BLaER1 (cell line): ENCODE data around the gene TMBIM1.
A peak's percentile ranks its signal among the peaks of the same experiment; 100 is the strongest.

Experiments used
- H3K27ac ChIP-seq: shearing (Covaris generic); formaldehyde crosslinking; 2 replicates; pipeline ENCODE4 v1.8.1; 2022
- H3K27me3 ChIP-seq: shearing (Covaris generic); formaldehyde crosslinking; 2 replicates; pipeline ENCODE4 v1.8.1; 2022
- H3K36me3 ChIP-seq: shearing (Covaris generic); formaldehyde crosslinking; 2 replicates; pipeline ENCODE4 v1.8.1; 2022
- H3K4me1 ChIP-seq: shearing (Covaris generic); formaldehyde crosslinking; 2 replicates; pipeline ENCODE4 v1.8.1; 2022
- H3K4me2 ChIP-seq: shearing (Covaris generic); formaldehyde crosslinking; 2 replicates; pipeline ENCODE4 v1.8.1; 2022
- H3K4me3 ChIP-seq: shearing (Covaris generic); formaldehyde crosslinking; 2 replicates; pipeline ENCODE4 v1.8.1; 2022
- H3K9ac ChIP-seq: shearing (Covaris generic); formaldehyde crosslinking; 2 replicates; pipeline ENCODE4 v1.8.1; 2022
- H3K9me3 ChIP-seq: shearing (Covaris generic); formaldehyde crosslinking; 2 replicates; pipeline ENCODE4 v1.8.1; 2022
- H4K20me1 ChIP-seq: shearing (Covaris generic); formaldehyde crosslinking; 2 replicates; pipeline ENCODE4 v1.8.1; 2022
- Cebpa-rat ChIP-seq: shearing (Covaris generic); IDR thresholded peaks from 2 replicates; pipeline ENCODE4 v1.8.1; 2022

The TMBIM1 gene

GRCh38 chr2:218267259-218267658, 25.0 kb downstream of the TMBIM1 start:
- Histone ChIP-seq H3K36me3 (peaks cover 58% of the 10 kb centered on the region), H3K4me3 (no peak overlapping the region), H4K20me1 (peaks cover 51% of the 10 kb centered on the region), H3K27ac (no peak overlapping the region), H3K27me3 (no peaks in the 10 kb centered on the region), H3K4me2 (no peak overlapping the region), H3K9me3 (no peaks in the 10 kb centered on the region), H3K4me1 (peaks cover 52% of the 10 kb centered on the region), H3K9ac (no peak overlapping the region)
- no peak for TF ChIP-seq Cebpa-rat

GRCh38 chr2:218266316-218266979, 25.9 kb downstream of the TMBIM1 start:
- no peak overlapping the region for H3K4me2 ChIP-seq
- peaks cover 58% of the 10 kb centered on the region for H3K36me3 ChIP-seq
- H3K27ac ChIP-seq: no peak overlapping the region
- H3K27me3 ChIP-seq: no peaks in the 10 kb centered on the region
- peaks cover 51% of the 10 kb centered on the region for H4K20me1 ChIP-seq
- peaks cover 52% of the 10 kb centered on the region for H3K4me1 ChIP-seq
- no peak overlapping the region for H3K9ac ChIP-seq
- TF ChIP-seq Cebpa-rat: no peak
- H3K9me3 ChIP-seq: no peaks in the 10 kb centered on the region
- no peak overlapping the region for H3K4me3 ChIP-seq

GRCh38 chr2:218265626-218266025, 26.7 kb downstream of the TMBIM1 start:
- no peak overlapping the region for H3K27ac ChIP-seq
- H3K4me2 ChIP-seq: no peak overlapping the region
- no peak for TF ChIP-seq Cebpa-rat
- H3K4me1 ChIP-seq: peaks cover 52% of the 10 kb centered on the region
- H3K36me3 ChIP-seq: peaks cover 58% of the 10 kb centered on the region
- no peaks in the 10 kb centered on the region for H3K9me3 ChIP-seq
- no peak overlapping the region for H3K9ac ChIP-seq
- H3K27me3 ChIP-seq: no peaks in the 10 kb centered on the region
- H3K4me3 ChIP-seq: no peak overlapping the region
- peaks cover 51% of the 10 kb centered on the region for H4K20me1 ChIP-seq

GRCh38 chr2:218264773-218265561, 27.3 kb downstream of the TMBIM1 start:
- Histone ChIP-seq H3K4me1 (peaks cover 52% of the 10 kb centered on the region), H3K4me2 (peak overlapping the region; percentile 17; the same call in 1 of the 2 replicates), H3K9me3 (no peaks in the 10 kb centered on the region), H3K4me3 (no peak overlapping the region), H3K9ac (peak overlapping the region; percentile 29; the same call in 1 of the 2 replicates), H3K36me3 (peaks cover 58% of the 10 kb centered on the region), H4K20me1 (peaks cover 51% of the 10 kb centered on the region), H3K27ac (0 out of 2 replicates have a peak overlapping the region, but pooled peaks have one; percentile 30), H3K27me3 (no peaks in the 10 kb centered on the region)
- no peak for TF ChIP-seq Cebpa-rat

GRCh38 chr2:218263817-218264641, 28.3 kb downstream of the TMBIM1 start:
- Histone ChIP-seq H3K4me3 (no peak overlapping the region), H4K20me1 (peaks cover 44% of the 10 kb centered on the region), H3K27ac (0 out of 2 replicates have a peak overlapping the region, but pooled peaks have one; percentile 30), H3K9me3 (no peaks in the 10 kb centered on the region), H3K9ac (peak overlapping the region; percentile 29; the same call in 1 of the 2 replicates), H3K27me3 (no peaks in the 10 kb centered on the region), H3K4me2 (peak overlapping the region; percentile 17; the same call in 1 of the 2 replicates), H3K4me1 (peaks cover 54% of the 10 kb centered on the region), H3K36me3 (peaks cover 58% of the 10 kb centered on the region)
- TF ChIP-seq Cebpa-rat: no peak

GRCh38 chr2:218262631-218263586, 29.4 kb downstream of the TMBIM1 start:
- H4K20me1 ChIP-seq: peaks cover 33% of the 10 kb centered on the region
- no peaks in the 10 kb centered on the region for H3K9me3 ChIP-seq
- TF ChIP-seq Cebpa-rat: no peak
- H3K4me3 ChIP-seq: no peak overlapping the region
- peak overlapping the region; percentile 77 for H3K4me2 ChIP-seq
- H3K4me1 ChIP-seq: peaks cover 56% of the 10 kb centered on the region
- H3K36me3 ChIP-seq: peaks cover 53% of the 10 kb centered on the region
- H3K27ac ChIP-seq: peak overlapping the region; percentile 71; the same call in 1 of the 2 replicates
- no peak overlapping the region for H3K9ac ChIP-seq
- no peaks in the 10 kb centered on the region for H3K27me3 ChIP-seq

- Histone ChIP-seq H3K36me3 (peaks cover 46% of the 10 kb centered on the region), H3K27ac (peak overlapping the region; percentile 71), H3K4me2 (peak overlapping the region; percentile 77), H3K27me3 (no peaks in the 10 kb centered on the region), H3K4me1 (peaks cover 63% of the 10 kb centered on the region), H3K4me3 (no peak overlapping the region), H3K9ac (peak overlapping the region; percentile 69; the same call in 1 of the 2 replicates), H3K9me3 (no peaks in the 10 kb centered on the region), H4K20me1 (peaks cover 30% of the 10 kb centered on the region)
- no peak for TF ChIP-seq Cebpa-rat
These were observed 30.1 kb downstream of the TMBIM1 start for GRCh38 chr2:218262237-218262600.

GRCh38 chr2:218261423-218262236, 30.7 kb downstream of the TMBIM1 start:
- H3K4me3 ChIP-seq: no peak overlapping the region
- no peaks in the 10 kb centered on the region for H3K27me3 ChIP-seq
- H3K36me3 ChIP-seq: peaks cover 45% of the 10 kb centered on the region
- no peak for TF ChIP-seq Cebpa-rat
- H3K4me2 ChIP-seq: peak overlapping the region; percentile 77
- H3K27ac ChIP-seq: peak overlapping the region; percentile 71
- H3K9me3 ChIP-seq: no peaks in the 10 kb centered on the region
- peaks cover 69% of the 10 kb centered on the region for H3K4me1 ChIP-seq
- H3K9ac ChIP-seq: peak overlapping the region; percentile 69
- H4K20me1 ChIP-seq: peaks cover 30% of the 10 kb centered on the region; the same call in 1 of the 2 replicates
